GM19238 (cell line): Measurements from ENCODE around the gene SARDH.

Source experiments
- DNase-seq: peaks from one replicate; pipeline ENCODE4 v3.0.0; 2011; ENCODE audit warnings: low spot score; ENCODE audit not compliant: insufficient read length

SARDH gene

GRCh38 chr9:133672503-133673257 is 65.5 kb downstream of the SARDH start:
- no peak for DNase-seq

DNA sequence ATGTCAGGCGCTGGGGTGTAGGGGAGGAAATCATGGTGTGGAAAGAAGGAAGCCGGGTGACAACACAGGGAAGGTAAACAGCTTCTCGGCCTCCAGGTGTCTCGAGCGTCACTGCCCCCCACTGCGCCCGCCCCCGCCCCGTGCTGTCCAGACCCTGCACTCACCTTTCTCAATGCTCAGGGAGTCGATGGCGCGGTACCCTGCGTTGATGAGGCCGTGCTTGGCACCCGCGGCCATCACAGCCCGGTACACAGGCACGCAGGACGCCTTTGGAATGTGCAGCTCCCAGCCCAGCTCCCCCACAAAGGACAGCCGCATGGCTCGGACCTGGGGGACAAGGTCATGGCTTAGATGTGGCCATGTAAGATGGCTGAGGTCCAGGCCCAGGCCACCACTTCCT is 66.8 kb downstream of the SARDH start:
- no peak for DNase-seq

GRCh38 chr9:133670466-133670865 is 67.7 kb downstream of the SARDH start:
- DNase-seq, result no peak

- no peak for DNase-seq
These were observed 68.9 kb downstream of the SARDH start for GRCh38 chr9:133669182-133669801.

GRCh38 chr9:133667759-133668450 is 70.2 kb downstream of the SARDH start:
- DNase-seq, result no peak

DNA sequence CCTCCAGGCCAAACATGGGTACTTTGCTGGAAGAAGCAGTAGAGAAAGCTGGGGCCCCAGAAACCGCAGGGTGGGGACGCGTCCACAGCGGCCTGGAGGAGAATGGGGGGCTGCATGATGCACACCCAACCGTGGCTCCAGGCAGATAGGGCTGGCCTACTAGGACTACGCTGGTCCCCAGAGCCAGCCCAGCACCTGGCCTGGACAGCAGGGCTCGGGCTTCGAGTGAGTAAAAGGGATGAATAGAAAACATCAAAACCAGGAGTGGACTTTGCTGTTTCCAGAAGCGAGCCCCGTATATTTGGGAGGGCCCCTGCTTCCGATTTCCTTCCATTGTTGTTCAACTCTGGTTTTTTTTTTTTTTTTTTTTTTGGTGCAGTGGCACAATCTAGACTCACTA is 71.3 kb downstream of the SARDH start:
- no peak for DNase-seq

DNA sequence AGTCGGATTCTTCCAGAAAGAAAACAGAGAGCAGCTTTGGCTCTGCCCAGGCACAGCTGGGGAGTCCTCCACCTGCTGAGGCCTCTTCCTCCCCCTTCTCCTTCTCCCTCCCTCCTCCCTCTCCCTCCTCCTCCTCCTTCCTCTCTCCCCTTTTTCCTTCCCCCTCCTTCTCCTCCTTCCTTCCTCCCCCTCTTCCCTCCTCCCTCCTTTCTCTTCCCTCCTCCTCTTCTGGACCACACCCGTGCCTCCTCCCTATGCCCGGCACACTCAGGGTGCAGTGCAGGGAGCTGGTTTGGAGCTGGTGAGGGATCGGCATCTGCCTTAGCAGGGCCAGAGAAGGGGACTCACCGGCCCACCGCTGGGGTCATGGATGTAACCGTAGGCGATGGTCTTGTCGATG is 71.8 kb downstream of the SARDH start:
- DNase-seq, result no peak

DNA sequence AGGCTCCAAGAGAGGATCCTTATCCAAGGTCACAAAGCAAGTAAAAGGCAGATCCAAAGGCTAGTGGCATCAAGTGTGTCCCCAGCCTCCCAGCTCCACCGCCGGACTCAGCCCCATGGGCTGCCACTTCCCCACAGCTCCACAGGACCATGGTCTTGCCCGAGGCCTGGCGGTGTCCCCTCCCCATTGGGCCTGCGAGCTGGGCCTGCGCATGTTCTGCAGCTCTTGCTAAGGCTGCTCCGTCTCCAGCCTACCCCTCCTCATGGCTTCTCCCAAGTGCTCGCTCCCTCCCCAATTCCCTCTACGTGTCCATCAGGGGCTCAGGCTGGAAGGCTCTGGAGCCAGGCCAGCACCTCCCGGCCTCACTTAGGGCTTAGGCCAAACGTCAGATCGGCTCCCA is 72.6 kb downstream of the SARDH start:
- no peak for DNase-seq

DNA sequence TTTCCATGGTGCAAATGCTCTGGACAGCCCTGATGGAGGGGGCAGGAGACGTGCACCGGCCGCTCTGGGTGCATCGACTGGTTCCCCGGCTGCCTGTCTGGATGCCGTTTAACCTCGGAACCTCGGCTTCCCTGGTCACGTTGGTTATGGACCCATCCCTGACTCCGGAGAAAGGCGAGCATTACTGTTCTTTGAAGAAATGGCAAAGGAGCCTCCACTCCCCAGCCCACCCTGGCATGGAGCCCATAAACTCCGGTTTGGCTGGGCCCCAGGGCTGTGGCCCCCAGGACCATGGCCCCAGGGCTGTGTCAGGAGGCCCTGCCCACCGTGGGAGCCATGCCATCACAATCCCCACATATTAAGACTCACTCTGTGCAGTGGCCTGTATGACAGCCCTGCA is 73.1 kb downstream of the SARDH start:
- no peak for DNase-seq

- no peak for DNase-seq
These were observed 73.7 kb downstream of the SARDH start for GRCh38 chr9:133664173-133665050.

DNA sequence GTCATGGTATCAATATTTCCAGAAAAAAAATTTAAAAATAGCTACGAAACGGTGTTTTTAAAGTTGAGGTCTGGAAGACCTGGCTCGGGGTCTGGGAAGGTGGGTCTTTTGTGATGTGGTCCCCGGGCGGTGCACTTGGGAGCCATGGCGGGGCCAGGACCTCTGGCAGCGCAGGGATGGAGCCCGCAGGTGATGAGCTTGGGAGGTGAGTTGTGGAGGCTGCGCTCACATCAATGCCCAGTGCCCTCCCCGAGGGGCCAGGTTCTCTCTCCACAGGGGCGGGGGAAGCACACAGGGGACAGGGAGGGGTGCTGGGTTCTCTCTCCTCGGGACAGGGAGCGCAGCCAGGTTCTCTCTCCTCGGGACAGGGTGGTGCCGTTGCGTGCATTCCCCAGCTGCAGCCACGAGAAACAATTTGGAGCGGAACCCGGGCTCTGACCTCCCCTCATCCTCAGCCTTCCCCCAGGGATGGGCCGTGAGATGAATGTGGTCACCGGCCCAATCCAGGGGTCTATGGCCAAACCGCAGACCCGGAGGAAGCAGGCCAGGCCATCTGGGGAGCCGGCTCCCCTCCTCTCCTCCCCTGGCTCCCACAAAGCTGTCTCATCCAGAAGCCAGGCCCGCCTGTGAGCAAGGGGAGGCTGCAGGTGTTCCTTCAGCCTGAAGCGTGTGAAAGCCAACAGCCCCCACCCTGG is 76.2 kb downstream of the SARDH start:
- DNase-seq, result no peak

- DNase-seq, result no peak
These were observed 78.6 kb downstream of the SARDH start for GRCh38 chr9:133659516-133659915.

DNA sequence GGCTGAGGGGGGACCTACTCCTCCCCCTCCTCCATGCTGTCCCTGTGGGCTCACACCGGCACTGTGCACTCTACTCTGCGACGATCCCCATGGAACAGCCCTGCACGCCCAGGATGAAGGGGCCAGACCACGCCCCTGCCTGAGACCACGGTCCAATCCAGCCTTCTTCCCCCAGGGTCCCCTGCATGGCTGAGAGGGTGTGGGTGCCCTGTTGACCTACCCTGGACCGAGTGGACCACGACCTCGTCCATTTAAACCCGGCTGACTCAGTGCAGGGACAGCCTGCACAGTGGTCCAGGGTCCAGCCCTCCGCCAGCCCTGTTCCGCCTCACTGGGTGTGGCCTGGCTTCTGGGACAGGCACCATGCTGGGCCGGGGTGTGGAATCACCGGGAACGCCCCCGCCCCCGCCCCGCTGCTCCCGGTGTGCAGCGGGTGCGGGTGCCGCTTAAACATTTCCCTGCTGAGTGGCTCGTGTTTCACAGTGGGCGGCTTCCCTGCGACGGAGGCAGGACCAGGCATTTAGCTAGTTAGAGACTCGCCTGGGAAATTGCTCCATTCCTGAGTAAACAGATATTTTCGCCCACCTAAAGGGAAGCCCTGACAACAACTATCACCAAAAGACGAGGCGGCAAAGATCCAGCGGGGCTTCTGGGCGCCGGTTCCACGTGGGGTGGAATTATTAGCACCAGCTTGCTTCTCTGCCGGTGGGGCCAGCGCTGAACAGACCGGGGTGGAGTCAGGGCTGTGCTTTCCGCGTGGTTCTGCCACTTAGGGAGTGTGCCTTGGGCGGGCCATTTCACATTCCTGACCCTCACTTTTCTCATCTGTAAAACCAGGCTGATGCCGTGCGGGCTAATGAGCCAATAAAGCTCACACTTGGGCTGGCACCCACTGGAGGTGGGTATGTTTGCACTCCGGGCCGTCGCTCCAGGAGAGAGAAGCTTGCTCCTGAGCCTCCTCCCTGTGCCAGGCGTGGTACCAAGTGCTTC is 79.4 kb downstream of the SARDH start:
- DNase-seq, result no peak

- DNase-seq, result no peak
These were observed 81.0 kb downstream of the SARDH start for GRCh38 chr9:133657120-133657661.

GRCh38 chr9:133656211-133657119 is 81.7 kb downstream of the SARDH start:
- DNase-seq, result no peak

- no peak for DNase-seq
These were observed 82.5 kb downstream of the SARDH start for GRCh38 chr9:133655701-133656100.

GRCh38 chr9:133654736-133655657 is 83.2 kb downstream of the SARDH start:
- DNase-seq, result no peak
